Left cardiac atrium (tissue), 4 donors: ENCODE measurements around the gene RBBP6. TPM values are rescaled to one million over a fixed set of nuclear protein-coding genes. Genes with fewer than 3 reads are reported as not detected.
"Not testable (repeated sequence)": the region's sequence is repeated elsewhere in the genome, so short reads cannot be mapped to it uniquely, and the experiment has no call there.

Experiments
- ATAC-seq, 2 donors: fragments of 200-7000 bp; cut with Tn5 transposase; one replicate each; pipeline ENCODE4 v1.9.1; 2020; ENCODE audit warnings: mild to moderate bottlenecking in 2 of 2, moderate library complexity in 2 of 2
- DNase-seq: peaks from one replicate; pipeline ENCODE4 v3.0.0-alpha.2; 2020
- intact Hi-C, 2 donors: fragments of 100-400 bp; cut with DNase I; formaldehyde crosslinking; loops; one replicate each; pipeline versions ENCODE4 v1.14.1 to v1.15.1; 2022 to 2023
- total RNA-seq, 2 donors: library from RNA; stranded (reverse); fragmentation: NEBNext Ultra II Directional; extraction: Animal tissue kit (Norgen Biotek cat#: 25700); gene quantifications; one replicate each; pipeline ENCODE4 v1.2.1, GENCODE V29; 2021
- donor health status: DM: no; HTN: yes; CAD: no.
- donor health status: DM: no; HTN: yes; CAD: no; lungs with severe emphysema.
- donor health status: DM: yes; HTN: yes; CAD: no.
- donor health status: Dilated cardiomyopathy.

The RBBP6 gene
- total RNA-seq, 2 donors from 2014 or later: 26.6 to 39.4 TPM

- intact Hi-C loops: no loop called here
- DNase-seq: no peak
- ATAC-seq: no peak
Measured at GRCh38 chr16:24611310-24611709, 71.9 kb downstream of the RBBP6 start.

- DNase-seq: no peak
- no peak for ATAC-seq
- intact Hi-C loops: no loop called here
Measured at GRCh38 chr16:24612656-24613055, 73.3 kb downstream of the RBBP6 start.

- DNase-seq, intact Hi-C loops, ATAC-seq: not testable (repeated sequence)
Measured at GRCh38 chr16:24613267-24613666, 73.9 kb downstream of the RBBP6 start.

- ATAC-seq (no peak), DNase-seq (no peak)
- intact Hi-C loops: no loop called here
Measured at GRCh38 chr16:24617502-24617901, 78.1 kb downstream of the RBBP6 start.

Other genes starting within 250 kb of the RBBP6 start
- 10 to 100 TPM; 31.5 to 31.9 TPM for gene TNRC6A, start 190.1 kb downstream of the RBBP6 start, total RNA-seq